Epithelial cell of esophagus (primary cell): Measurements from ENCODE around the gene WIPF2.

Experiments used
- DNase-seq: peaks from one replicate; pipeline ENCODE4 v3.0.0; 2010; ENCODE audit warnings: low read depth
- H3K4me3 ChIP-seq: 2 replicates; pipeline ENCODE4 v1.5.1; 2011; ENCODE audit warnings: mild to moderate bottlenecking, low read length, control low read depth
- TF ChIP-seq, protein P1 (sequence below): IDR thresholded peaks from 2 replicates; pipeline ENCODE4 v1.5.1; 2011; ENCODE audit warnings: low read depth, mild to moderate bottlenecking, low read length, control low read depth, inconsistent platforms; ENCODE audit not compliant: insufficient read depth; ENCODE audit errors: missing control alignments

WIPF2 gene

GRCh38 chr17:40307001-40307730, 88.1 kb downstream of the WIPF2 start:
- DNase-seq: peak; percentile 55
- TF ChIP-seq, protein P1, sequence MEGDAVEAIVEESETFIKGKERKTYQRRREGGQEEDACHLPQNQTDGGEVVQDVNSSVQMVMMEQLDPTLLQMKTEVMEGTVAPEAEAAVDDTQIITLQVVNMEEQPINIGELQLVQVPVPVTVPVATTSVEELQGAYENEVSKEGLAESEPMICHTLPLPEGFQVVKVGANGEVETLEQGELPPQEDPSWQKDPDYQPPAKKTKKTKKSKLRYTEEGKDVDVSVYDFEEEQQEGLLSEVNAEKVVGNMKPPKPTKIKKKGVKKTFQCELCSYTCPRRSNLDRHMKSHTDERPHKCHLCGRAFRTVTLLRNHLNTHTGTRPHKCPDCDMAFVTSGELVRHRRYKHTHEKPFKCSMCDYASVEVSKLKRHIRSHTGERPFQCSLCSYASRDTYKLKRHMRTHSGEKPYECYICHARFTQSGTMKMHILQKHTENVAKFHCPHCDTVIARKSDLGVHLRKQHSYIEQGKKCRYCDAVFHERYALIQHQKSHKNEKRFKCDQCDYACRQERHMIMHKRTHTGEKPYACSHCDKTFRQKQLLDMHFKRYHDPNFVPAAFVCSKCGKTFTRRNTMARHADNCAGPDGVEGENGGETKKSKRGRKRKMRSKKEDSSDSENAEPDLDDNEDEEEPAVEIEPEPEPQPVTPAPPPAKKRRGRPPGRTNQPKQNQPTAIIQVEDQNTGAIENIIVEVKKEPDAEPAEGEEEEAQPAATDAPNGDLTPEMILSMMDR: no peak
- H3K4me3 ChIP-seq: no peak overlapping the region

DNA sequence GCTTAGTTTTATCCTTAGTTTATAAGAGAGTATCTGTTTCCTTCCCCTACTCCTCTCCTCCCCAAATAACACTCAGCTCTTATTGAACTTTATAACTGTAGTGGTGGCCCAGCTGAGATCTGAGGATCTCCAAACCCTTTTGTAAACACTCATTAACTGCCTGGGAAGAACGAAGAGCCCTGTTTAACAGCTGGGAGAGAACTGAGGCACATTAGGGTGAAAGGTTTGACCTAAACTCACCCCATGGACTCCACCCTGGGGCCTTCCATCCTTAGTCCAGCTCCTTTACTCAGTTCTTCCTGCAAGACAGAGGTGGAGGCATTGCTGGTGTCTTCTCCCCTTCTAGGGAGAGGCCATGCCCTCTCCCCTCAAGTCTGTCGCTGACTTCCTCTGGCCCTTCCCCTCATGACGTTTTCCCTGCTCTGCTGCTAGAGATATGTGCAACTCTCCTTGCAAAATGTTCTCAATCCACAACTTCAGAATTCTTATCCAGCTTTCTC, 88.7 kb downstream of the WIPF2 start:
- TF ChIP-seq, protein P1: no peak
- no peak overlapping the region for H3K4me3 ChIP-seq
- no peak for DNase-seq

GRCh38 chr17:40309031-40309948, 90.2 kb downstream of the WIPF2 start, which contains the start of gene RARA:
TSS of gene RARA (plus strand) at chr17:40309180. CDS start at chr17:40331219, 22,039 bp downstream.
- TF ChIP-seq, protein P1: no peak
- peak within 1 kb of the TSS; percentile 77 for H3K4me3 ChIP-seq
- peak; percentile 69 for DNase-seq

DNA sequence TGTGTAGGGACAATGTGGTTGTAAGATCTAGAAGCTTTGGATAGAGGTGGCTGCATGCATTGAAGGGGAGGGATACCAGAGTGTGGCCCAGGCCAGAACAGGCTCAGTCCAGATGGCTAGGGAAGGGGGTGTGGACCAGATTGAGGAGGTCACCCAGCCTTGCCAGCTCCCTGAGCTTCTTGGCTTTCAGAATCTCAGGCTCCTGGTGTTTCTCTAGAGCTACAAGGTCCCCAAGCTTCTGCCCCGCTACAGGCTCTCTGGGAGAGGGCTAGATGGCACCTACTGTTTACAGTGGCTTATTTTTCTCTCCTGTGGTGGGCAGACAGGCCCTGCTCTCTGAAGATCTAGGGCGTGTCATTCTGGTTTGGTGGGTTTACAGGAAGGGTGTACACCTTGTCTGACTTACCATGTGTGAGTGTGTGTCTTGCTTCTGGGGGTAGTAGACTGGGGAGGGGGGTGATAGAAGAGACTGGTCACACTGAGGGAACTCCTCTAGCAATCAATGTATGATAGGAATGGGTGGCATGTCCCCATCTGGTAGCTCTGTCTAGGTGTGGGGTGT, 90.9 kb downstream of the WIPF2 start:
- no peak for DNase-seq
- H3K4me3 ChIP-seq: peak overlapping the region; percentile 77
- TF ChIP-seq, protein P1: no peak

DNA sequence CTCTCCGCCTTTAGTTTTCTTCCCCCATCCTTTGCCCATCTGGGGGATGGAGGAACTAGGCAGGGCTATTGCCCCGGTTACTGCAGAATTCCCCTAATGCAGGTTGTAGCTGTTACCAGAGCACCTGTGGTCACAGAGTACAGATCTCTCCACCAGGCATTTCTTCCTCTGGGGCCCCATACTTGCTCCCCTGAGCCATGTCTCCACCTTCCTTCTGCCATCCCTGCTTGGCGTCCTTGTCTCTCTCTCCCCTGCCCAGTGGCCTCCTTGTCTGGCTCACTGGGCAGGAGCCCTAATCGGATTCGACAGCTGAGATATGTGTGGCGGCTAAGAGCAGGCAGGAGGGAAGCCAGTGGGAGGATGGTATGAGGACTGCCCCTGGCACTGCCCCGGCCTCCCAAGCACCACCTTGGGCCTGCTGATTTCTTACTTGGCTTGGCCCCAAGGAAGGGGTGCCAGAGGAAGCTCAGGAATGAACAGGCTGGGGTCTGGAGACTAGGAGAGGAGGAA, 91.8 kb downstream of the WIPF2 start:
- DNase-seq: no peak
- TF ChIP-seq, protein P1: no peak
- H3K4me3 ChIP-seq: no peak overlapping the region

- no peak overlapping the region for H3K4me3 ChIP-seq
- TF ChIP-seq, protein P1: no peak
- DNase-seq: peak; percentile 54
These were observed 92.5 kb downstream of the WIPF2 start for GRCh38 chr17:40311575-40311974.
